DMS79 treated with DMSO at 0.1 percent for 48 hours (cell line): ENCODE results near the gene THTPA.

Source experiments
- DNase-seq: peaks from one replicate; lab custom pipeline; 2025; lab: John Stamatoyannopoulos, UW

The THTPA gene, protein sequence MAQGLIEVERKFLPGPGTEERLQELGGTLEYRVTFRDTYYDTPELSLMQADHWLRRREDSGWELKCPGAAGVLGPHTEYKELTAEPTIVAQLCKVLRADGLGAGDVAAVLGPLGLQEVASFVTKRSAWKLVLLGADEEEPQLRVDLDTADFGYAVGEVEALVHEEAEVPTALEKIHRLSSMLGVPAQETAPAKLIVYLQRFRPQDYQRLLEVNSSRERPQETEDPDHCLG

DNA sequence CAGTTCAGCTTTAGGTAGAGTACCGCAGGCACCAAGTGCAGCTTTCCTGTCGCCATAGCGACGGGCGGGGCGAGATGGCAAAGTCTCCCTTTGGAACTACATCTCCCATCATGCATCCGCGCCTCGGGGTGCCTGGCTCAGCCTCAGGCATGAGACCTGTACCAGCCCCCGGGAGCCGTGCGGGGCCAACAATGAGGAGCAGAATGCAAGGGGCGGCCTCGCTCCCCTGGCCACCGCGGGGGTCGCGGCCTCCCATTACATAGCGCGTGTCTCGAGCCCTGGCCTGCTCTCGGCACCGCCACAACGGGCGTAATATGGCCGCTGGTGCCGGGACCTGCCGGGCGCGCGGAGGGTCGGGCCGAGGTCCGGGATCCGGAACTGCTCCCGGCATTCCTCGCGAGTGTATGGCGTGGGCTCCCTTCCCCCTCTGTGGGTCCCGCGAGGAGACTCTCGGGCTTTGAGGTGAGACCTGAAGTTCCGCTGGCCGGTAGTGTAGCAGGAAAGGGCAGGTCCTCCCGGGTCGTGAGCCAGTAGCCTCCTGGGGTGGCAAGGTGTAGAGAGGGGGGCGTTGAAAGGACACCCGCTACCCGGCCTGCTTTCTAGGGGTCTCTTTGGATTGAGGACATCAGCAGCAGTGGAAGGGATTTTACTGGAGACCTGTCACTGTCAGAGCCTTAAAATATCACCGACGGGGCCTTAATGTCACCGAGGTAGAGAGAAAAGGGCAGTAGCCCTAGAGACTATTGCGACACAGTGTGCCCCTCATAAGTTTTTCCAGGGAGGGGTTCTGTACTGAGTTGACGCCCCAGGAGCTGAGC is at the start of gene THTPA:
Gene THTPA (plus strand): TSS at position 390 of the 818 bp plus-strand sequence. CDS start 487 bp downstream, outside the sequence.
- peak; percentile 93 for DNase-seq

- peak; percentile 94 for DNase-seq
Observed at GRCh38 chr14:23512156-23512555, 43.9 kb upstream of the THTPA start.

DNA sequence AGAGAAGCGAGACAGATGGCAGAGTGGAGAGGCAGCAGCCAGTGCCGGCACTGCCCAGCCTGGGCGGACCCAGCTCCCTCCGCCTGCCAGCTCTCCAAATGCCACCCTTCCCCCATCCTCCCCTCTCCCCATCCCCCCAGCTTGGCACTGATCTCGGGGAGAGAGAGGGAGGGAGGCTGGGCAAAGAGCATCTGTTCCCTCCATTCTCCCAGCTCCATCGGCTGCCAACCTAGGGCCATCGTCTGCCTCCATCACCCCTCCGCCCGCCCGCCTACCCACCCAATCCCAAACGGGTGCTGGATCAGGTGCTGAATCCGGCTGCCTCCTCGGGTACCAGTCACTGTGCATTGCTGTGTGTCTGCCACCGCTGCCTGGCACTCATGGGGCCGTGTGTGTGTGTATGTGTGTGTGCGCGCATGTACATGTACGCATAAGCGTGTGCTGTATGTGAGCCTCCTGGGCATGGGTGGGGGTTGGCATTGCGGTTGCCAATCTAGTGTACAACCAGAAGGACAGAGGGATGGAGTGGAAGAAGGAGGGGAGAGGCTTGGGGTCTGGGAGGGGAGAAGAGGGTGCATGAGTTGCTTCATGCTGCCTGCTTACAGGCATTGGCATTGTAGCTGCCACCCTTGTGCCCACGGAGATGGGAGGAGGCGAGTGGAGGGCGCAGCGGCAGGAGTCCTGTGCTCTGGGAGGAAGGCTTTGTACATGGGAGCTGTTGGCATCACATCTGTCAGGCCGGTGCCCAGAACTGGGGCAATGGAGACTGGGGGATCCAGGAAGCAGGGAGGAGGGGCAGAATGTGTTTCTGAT is 42.9 kb upstream of the THTPA start:
- DNase-seq: peak; percentile 93

DNA sequence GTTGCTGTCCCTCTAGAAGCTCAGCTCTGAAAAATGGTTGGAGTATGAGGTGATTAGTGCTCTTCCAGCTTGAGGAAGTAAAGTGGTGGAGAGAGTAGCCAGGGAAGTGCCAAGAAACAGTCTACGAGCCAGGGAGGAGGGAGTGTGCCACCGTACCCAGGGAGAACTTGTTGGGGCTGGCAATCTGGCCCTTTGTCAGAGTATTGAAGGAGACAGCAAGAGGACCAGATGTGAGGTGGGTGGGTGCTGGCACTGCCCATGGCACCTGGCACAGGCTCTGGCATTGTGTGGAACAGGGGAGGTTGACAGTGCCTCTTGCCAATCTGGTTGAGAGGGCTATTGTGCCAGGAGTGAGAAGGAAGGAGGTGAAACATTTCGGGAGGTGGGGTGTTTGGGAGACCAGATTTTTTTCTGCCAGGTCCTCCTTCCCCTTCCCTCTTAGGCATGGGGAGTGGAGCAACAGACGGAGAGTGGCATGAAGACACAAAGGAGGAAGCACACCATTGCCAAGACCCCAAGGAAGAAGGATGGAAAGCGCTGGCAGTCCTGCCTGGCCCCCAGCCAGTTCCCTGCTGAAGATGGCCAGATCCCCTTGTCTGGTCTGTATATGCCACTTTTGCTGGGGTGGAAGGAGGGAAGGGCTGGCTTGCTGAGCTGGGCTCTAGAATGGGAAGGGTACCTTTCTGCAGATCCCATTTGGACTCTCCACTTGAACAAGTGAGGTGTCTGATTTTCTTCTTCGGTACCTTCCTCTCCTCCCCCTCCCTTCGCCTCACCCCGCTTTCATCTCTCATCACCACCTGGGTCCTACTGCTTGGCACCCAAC is 42.0 kb upstream of the THTPA start:
- DNase-seq: peak; percentile 93

DNA sequence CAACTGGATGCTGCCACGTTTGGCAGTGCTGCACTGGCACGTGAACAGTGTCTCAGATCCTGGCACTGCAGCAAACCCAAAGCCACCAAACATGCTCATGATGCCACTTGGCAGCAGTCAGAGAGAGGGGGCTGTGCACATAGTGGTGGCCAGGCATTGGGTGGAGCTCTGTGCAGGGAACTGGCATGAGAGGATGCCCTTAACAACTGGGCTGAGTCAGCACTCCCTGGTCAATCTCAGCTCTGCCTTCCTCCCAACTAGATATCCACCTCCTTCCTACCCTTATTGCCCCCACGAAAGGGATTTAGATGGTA is 41.5 kb upstream of the THTPA start:
- peak; percentile 96 for DNase-seq

DNA sequence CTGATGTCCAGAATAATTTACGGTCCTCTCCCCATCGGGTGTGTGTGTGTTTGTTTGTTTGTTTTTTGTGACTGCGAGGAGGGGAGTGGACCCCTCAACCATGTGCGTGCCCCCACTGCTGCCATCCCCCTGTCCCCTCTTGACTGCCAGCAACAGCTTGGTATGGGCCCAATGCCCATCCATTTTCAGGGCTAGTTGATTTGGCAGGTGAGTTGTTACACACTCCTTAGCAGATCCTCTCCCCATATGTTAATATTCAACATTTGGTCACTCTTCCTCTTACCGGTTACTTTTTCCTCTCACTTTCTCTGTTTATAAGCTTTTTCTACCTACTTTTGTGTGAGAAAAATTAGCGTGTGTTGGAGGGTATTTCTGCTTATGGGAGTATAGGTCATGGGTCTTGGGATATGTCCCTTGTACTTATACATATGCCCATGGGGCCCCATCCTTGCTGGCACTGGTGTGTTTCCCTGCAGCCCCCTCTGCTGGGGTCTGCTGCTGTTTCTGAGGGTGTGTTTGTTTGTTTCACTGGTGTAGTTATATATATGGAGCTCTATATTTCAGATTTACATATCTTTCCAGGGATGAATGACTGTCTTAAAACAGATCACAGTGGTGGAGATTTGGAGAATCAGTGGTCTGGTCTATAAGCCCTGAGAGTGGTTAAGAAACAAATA is 38.3 kb upstream of the THTPA start:
- no peak for DNase-seq

GRCh38 chr14:23518709-23519108 is 37.4 kb upstream of the THTPA start:
- no peak for DNase-seq

GRCh38 chr14:23520899-23521533 is 35.1 kb upstream of the THTPA start:
- no peak for DNase-seq

- no peak for DNase-seq
Observed at GRCh38 chr14:23521785-23522640, 34.1 kb upstream of the THTPA start.

DNA sequence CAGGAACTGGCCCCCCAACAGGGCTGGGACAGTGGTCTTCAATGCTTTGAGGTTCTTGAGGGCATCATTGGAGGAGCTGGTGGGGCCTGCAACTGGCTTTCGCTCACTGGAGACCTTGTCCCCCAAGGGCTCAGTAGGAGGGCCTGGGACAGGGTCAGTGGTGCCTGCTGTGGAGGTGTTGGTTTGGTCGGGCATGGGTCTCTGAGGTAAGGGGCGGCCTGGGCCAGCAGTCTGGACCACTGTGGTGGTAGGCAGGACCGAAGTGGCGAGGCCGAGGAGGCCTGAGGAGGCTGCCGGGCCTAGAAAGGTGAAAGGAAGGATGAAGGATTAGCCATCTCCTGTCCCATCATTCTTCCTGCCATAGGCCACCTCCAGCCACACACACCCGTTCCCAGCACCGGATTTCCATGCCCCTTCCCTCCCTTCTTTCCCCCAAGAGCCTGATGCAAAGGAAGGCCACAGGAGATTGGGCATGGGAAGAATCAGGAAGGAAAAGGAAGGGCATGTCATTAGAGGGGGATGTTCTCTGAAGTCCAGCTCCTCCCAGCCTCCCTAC is 33.4 kb upstream of the THTPA start:
- DNase-seq: no peak

DNA sequence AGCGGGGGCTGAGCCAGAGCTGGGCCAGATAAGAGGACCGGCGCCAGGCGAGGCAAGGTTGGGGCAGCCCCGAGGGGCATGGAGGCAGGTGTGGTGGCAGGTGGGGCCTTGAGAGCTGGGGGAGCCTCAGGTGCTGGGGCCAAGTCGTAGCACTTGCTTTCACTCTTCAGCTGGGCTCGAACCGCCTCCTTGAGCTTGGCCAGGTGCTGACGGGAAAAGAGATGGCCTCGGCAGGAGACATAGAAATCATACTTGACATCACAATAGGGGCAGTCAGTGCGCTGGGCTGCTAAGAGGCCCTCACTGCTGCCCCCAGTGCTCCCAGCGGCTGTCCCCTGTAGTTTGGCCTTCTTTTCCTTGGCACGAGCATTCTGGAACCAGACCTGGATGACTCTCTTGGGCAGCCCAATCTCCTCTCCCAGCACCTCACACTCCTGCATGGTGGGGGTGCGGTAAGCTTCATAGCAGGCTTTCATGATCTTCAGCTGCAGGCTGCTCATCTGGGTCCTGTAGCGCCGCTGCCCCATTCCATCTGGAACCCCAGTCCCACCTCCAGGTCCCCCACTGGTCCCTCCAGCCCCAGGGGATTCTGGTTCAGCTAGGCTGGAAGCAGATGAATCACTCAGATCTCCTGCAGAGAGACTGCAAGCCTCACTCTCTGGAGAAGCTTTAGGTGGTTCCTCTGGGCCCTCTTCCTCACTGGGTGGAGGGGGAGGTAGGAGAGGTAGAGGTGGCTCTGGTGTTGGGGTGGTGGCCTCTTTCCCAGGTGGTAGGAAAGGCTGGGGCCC is 32.6 kb upstream of the THTPA start:
- DNase-seq: peak; percentile 34

DNA sequence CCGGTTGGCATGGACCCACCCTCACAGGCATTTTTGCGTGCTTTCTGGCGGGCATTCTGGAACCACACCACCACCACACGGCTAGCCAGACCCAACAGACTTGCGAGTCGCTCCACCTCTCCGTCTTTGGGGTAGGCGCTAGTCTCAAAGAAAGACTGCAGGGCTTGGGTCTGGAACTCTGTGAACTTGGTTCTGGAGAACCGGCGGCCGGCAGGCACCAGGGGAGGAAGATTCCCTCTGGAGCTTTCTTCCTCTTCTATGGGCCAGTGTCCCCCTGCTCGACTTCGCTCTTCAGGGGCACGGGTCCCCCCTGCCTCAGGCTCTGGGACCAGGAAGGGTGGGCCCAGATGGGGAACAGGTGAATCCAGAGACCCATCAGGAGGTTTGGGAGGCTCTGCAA is 31.1 kb upstream of the THTPA start:
- no peak for DNase-seq

GRCh38 chr14:23525611-23526010 is 30.5 kb upstream of the THTPA start:
- DNase-seq: no peak

GRCh38 chr14:23528555-23528954 is 27.5 kb upstream of the THTPA start:
- no peak for DNase-seq

DNA sequence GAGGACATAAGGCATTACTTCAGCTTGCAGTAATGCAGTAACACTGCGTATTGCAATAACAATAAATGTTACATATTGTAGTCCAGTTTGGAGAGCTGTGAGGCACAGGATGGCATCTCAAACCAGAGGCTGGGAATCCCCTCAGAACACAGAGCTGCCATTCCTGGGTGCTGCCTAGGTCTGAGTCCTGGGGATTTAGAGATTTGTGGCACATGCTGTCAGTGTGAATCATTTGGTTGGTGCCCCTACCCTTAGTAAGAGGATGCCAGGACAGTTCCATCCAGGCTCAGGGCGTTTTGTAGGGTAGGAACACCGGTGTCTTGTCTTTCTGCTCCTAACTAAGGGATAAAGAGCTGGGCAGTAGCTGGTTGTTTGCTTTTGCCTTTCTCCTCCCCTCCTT is 27.1 kb upstream of the THTPA start:
- DNase-seq: no peak

- DNase-seq: no peak
Observed at GRCh38 chr14:23530375-23531055, 25.6 kb upstream of the THTPA start.

DNA sequence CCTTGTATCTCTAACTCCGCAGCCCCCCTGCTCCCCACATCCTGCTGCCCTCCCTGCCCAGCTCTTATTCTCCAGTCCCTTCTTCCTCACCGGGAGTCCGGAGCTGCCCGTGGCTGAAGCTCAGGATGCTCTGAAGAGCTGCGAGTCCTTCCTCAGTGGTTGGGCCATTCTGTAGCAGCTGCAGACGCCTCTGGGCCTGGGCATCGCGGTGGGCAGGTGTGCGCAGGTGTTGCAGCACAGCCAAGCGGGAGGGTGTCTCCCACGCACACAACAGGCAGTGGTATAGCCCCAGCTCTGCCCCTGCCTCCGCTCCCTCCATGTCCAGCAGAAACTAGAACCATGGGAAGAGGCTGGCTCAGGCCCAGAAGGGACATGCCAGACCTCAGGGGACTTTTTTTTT is 24.7 kb upstream of the THTPA start:
- no peak for DNase-seq

GRCh38 chr14:23532658-23533057 is 23.4 kb upstream of the THTPA start:
- DNase-seq: no peak
